ENCODE results near the gene KCNIP3.

The KCNIP3 gene

DNA sequence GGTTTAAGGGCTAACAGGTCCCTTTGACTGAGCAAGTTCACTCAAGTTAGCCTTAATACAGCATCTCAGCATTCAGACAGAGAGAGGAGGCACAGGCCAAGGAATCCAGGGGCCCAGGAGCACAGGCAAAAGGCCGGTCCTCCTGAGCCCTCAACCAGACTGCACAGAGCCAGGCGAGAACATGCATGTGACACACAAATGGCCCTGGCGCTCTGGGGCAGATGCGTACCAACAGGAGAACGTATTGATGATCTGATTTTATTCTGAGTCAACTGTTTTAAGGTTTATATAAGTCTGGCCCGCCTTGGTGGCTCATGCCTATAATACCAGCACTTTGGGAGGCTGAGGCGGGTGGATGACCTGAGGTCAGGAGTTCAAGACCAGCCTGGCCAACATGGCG, 34.9 kb downstream of the KCNIP3 start:
- no peak overlapping the region for H3K4me3 ChIP-seq (replicated peaks in 1 of 2; ENCODE audit: low read depth in 2 of 2, low read length in 2 of 2)
- DNase-seq (ENCODE audit: low read depth in 2 of 2), result no peak
- TF ChIP-seq, protein P1, sequence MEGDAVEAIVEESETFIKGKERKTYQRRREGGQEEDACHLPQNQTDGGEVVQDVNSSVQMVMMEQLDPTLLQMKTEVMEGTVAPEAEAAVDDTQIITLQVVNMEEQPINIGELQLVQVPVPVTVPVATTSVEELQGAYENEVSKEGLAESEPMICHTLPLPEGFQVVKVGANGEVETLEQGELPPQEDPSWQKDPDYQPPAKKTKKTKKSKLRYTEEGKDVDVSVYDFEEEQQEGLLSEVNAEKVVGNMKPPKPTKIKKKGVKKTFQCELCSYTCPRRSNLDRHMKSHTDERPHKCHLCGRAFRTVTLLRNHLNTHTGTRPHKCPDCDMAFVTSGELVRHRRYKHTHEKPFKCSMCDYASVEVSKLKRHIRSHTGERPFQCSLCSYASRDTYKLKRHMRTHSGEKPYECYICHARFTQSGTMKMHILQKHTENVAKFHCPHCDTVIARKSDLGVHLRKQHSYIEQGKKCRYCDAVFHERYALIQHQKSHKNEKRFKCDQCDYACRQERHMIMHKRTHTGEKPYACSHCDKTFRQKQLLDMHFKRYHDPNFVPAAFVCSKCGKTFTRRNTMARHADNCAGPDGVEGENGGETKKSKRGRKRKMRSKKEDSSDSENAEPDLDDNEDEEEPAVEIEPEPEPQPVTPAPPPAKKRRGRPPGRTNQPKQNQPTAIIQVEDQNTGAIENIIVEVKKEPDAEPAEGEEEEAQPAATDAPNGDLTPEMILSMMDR (IDR thresholded peaks at IDR 0.05; ENCODE audit: low read depth, low read length), result no peak

DNA sequence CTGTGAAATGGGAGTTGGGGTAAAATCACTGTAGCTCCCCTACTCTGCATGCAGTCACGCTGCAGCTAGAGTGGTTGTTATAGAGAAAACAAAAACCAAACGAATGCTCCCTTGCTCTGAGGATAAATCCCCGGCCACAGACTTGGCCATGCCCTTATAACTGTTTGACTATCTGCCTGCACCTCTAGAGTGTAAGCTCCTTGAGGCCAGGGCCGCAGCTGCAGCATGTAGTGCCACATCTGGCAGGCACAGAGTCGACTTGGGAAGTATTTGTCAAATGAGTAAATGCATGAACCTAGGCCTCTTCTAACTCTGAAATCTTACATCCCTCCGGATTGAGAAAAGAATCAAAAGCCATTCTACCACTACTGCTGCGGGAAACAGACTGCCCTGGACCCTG, 35.9 kb downstream of the KCNIP3 start:
- TF ChIP-seq, protein P1 (IDR thresholded peaks at IDR 0.05; ENCODE audit: low read depth, low read length), result no peak
- no peak for DNase-seq (ENCODE audit: low read depth in 2 of 2)
- no peak overlapping the region for H3K4me3 ChIP-seq (replicated peaks in 1 of 2; ENCODE audit: low read depth in 2 of 2, low read length in 2 of 2)

DNA sequence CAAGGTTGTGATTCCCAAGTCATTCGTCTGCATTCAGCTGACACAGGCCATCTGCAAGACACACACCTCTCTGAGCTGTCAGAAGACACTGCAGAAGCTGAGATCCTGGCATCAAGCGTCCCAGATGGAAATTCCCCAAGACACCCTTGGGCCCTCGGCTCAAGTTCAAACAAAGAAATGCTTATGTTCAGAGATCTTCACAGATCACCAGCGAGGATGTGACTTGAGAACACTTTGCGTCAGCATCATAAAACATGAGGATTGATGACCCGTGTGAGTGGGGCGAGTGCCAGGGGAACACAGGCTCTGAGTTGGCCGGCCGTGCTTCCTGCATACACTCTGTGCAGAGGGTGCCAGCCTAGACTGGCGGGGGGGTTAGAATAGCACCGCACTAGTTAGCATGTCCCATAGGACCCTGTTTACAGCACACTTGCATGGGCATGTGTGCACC, 36.8 kb downstream of the KCNIP3 start:
- TF ChIP-seq, protein P1 (IDR thresholded peaks at IDR 0.05; ENCODE audit: low read depth, low read length), result no peak
- no peak overlapping the region for H3K4me3 ChIP-seq (replicated peaks in 1 of 2; ENCODE audit: low read depth in 2 of 2, low read length in 2 of 2)
- DNase-seq (ENCODE audit: low read depth in 2 of 2), result peak; percentile 51 to 79

- TF ChIP-seq, protein P1 (IDR thresholded peaks at IDR 0.05; ENCODE audit: low read depth, low read length), result no peak
- H3K4me3 ChIP-seq (replicated peaks in 1 of 2; ENCODE audit: low read depth in 2 of 2, low read length in 2 of 2), result no peak overlapping the region
- DNase-seq (ENCODE audit: low read depth in 2 of 2), result peak; percentile 12 to 45
These were observed 37.9 kb downstream of the KCNIP3 start for GRCh38 chr2:95334916-95335641.

DNA sequence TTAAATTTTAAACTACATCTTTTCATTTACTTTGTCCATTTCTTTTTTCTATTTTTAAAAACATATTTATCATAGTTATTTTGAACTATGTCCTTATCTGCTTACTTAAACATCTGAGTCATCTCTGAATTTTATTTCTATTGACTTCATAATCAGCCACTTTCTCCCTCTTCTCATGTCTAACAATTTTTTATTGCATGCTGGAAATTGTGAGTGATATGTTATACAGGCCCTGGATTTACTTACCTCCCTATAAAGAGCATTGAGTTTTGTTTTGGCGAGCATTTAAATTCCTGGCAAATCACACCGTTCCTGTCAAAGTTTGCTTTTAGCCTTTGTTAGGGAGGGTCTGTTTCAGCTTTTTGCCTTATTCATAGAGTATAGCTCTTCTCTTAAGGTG, 39.3 kb downstream of the KCNIP3 start:
- DNase-seq (ENCODE audit: low read depth in 2 of 2), result no peak
- H3K4me3 ChIP-seq (replicated peaks in 1 of 2; ENCODE audit: low read depth in 2 of 2, low read length in 2 of 2), result no peak overlapping the region
- TF ChIP-seq, protein P1 (IDR thresholded peaks at IDR 0.05; ENCODE audit: low read depth, low read length), result no peak

DNA sequence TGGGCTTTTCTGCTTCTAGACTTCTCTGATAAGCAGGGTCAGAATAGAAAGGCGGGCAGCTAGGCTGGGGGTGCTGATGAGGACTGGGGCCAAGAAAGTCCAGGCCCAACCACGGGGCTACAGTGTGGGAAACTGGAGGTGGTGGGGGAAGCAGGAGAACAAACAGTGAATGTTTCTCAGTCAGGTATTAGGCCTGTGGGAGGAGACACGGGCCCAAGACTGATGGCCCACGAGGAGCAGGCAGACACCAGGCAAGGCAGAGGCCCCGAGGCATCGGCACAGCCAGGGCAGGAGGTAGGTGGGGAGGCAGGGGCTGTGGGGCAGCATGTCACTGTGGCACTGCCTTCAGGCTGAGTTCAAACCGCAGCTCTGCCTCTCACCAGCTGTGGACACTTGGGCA, 40.7 kb downstream of the KCNIP3 start:
- no peak overlapping the region for H3K4me3 ChIP-seq (replicated peaks in 1 of 2; ENCODE audit: low read depth in 2 of 2, low read length in 2 of 2)
- TF ChIP-seq, protein P1 (IDR thresholded peaks at IDR 0.05; ENCODE audit: low read depth, low read length), result no peak
- no peak for DNase-seq (ENCODE audit: low read depth in 2 of 2)

All from cardiac fibroblast (primary cell).